UCSD-AML1 (cell line): ENCODE data around the gene COL24A1.
"Not testable (repeated sequence)": the region's sequence is repeated elsewhere in the genome, so short reads cannot be mapped to it uniquely, and the experiment has no call there.

Experiments
- DNase-seq: peaks from one replicate; lab custom pipeline; 2025; ENCODE audit not compliant: unreplicated experiment; lab: John Stamatoyannopoulos, UW

COL24A1 gene

DNA sequence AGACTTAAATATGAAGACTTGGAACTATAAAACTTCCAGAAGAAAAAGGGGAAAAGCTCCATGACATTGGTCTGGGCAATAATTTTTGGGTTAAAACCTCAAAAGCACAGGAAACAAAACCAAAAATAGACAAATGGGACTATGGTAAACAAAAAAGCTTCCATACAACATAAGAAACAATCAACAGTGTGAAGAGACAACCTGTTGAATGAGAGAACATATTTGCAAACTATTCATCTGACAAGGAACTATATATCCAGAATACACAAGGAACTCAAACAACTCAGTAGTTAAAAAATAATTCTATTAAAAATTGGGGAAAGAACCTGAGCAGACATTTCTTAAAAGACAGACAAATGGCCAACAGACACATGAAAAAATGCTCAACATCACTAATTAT lies 255.7 kb downstream of the COL24A1 start:
- no peak for DNase-seq

DNA sequence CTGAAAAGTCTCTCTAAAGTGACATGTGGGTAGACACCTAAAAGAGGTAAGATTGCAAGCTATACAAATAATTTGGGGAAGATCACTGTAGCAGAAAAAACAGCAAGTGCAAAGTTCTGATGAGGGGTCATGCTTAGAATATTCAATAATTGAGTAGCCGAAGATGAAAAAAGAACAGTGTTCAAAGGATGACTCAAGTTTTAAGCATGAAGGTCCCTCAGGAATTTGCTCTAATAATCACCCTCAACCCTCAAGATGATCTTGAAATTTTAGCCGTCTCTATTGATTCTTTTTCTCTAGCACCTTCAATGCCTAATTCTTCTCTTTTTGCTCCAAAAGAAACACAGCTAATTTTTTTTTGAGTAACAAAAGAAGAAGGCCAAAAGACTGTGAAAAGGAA lies 257.7 kb downstream of the COL24A1 start:
- DNase-seq, result no peak

DNA sequence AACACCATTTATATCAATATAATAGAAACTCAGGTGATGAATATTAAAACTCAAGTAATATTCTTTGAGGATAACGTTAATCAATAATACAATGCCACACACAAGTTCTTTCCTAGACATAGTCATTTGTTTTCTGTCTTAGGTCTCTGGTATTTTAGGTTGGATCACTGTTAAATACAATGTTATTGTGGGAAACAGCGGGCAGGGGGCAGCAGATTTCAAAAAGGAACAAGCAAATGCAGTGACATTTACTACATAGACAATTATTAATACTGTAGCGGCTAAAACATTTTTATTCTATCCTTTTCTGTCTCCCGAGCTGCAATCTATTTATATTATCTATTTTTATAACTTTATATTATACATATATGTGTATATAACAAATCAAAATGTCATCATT lies 261.9 kb downstream of the COL24A1 start:
- DNase-seq, result peak; percentile 20

DNA sequence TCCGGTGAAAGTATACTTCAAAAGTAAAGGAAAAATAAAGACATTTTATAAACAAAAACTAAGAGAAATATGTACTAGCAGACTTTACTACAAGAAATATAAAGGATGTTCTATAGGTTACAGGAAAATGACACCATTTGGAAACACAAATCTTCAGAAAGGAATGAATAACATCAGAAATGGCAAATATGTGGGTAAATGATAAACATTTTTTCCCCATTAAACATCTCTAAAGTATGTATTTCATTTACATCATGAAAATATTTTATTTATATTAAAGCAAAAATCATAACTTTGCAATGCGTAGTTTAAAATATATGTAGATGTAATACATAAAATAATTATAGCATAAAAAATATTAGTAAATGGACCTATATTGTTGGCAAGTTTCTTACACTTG lies 264.2 kb downstream of the COL24A1 start:
- DNase-seq, result no peak

DNA sequence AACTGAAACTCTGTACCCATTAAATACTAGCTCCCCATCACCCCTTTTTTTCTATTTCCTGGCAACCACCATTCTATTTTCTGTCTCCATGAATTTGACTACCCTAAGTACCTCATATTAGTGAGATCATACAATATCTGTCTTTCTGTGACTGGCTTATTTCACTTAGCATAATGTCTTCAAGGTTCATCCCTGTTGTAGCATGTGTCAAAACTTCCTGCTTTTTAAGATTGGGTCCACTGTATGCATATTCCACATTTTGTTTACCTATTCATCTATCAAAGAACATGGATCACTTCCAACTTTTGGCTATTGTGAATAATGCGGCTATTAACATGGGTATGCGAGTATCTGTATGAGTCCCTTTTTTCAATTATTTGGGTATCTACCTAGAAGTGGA lies 266.7 kb downstream of the COL24A1 start:
- no peak for DNase-seq

DNA sequence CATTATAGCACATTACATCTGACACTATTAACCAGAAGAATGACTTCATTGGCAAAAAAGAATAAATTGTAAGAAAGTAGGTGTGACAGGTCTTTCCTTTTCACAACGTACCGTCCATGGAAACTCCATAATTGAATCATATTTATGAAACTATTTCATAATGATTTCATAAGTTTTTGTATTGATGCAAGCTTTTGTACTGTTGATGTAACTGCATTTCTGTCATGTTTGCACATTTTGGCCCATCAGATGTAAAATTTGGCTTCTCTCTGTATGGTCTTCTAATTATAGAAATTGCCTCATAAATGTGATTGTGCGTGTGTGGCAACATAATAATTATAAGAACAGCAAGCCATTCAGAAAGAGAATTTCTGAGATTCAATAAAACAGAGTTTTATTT lies 267.7 kb downstream of the COL24A1 start:
- no peak for DNase-seq

DNA sequence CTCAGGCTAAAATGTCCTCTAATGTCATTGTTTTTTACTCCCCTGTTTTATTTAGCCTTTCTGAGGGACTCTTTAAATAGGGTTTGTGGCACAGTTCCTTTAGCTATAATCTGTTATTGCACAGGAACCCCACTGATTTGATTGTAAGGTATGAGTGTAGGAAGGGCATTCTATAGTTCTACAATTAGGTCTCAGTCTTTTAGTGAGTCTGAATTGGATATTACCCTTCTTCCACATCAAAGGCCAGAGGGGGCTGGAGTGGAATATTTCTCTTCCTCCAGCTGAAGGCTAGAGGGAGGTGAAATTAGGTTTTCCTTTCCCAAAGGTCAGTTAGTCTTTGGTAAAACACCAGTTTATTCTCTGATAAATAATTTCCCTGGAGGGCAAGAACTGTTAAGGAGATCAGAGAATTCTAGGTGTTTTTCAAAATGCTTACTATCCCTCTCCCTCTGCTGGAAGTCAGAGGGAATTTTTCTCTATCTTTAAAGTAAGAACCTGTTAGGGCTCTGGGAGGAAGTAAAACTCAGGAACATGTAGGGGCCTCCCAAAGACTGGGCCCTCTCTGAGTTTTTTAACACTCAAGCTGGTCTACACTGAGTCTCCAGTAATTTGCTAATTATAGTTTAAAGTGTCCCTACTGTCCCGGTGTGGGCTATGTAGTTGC lies 272.1 kb downstream of the COL24A1 start:
- DNase-seq, result no peak

DNA sequence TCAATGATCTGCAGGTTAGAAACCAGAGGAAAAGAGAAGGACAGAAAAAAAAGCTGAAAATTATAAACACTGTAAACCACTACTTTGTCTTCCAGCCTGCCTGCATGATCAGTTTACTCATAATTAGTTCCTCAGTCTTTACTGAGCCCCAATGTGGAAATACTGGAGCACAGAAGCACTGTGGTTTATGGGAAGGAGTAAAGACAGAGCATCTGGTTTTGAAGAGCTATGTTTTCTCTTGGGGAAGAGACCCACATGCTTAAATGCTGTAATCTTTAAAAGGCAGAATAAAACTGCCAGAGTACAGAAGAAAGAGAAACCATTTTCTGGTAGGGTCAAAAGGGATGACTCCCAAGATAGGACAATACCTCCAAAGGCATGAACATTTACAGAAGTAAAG lies 289.4 kb downstream of the COL24A1 start:
- DNase-seq, result no peak

DNA sequence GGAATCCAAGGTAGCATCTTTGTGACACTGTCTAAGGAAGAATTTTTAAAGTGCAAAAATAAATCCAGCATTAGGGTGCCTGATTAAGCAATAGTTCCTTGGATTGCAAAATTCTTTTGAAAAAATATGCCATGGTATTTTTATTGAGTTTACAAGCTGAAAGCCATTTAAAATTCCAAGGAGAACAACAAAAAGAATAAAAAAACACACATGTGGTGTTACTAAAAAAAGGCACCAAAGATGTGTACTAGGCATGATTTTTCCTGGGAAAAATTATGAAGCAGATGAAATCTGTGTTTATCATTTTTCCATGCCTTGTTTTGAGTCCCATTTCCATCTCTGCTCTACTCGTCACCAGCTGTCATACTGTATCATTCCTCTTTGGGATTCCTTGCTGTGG lies 291.4 kb downstream of the COL24A1 start:
- no peak for DNase-seq

DNA sequence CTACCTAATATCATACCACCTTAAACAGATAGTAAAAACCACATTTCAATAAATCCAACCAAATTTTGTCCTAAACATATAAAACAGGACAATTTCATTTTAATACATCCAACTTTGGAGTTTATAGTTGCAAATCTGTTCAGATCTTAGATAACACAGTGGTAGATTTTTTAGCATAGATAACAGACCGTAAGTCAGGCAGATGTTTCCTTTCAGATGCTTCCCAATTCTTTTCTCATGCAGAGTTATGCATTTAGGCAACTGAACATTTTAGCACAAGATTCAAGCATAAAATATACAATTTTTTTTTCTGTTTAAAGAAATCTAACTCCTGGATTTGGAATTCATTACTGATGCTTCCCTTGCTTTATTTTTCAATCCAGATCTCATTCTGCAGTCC lies 291.8 kb downstream of the COL24A1 start:
- DNase-seq, result no peak

DNA sequence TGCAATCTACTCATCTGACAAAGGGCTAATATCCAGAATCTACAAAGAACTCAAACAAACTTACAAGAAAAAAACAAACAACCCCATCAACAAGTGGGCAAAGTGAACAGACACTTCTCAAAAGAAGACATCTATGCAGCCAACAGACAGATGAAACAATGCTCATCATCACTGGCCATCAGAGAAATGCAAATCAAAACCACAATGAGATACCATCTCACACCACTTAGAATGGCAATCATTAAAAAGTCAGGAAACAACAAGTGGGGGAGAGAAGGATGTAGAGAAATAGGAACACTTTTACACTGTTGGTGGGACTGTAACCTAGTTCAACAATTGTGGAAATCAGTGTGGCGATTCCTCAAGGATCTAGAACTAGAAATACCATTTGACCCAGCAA lies 292.9 kb downstream of the COL24A1 start:
- not testable (repeated sequence) for DNase-seq

DNA sequence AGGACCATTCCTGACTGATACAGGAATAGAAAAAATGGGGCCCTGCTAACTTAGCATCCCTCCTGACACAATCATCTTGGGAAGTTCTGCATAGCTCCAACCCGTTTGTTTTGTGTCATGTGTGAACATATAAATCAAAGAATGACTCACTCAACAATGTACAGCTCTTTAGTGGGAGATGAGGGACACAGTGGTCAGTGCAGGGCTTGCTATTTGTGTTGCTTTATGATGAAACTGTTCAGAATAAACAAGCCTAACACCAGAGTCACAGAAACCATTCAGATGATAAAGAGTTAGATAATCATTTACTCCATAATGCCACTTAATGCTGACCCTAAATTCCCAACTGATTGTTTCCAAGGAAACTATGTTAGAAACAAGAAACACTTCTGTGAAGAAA lies 294.1 kb downstream of the COL24A1 start:
- DNase-seq, result no peak

DNA sequence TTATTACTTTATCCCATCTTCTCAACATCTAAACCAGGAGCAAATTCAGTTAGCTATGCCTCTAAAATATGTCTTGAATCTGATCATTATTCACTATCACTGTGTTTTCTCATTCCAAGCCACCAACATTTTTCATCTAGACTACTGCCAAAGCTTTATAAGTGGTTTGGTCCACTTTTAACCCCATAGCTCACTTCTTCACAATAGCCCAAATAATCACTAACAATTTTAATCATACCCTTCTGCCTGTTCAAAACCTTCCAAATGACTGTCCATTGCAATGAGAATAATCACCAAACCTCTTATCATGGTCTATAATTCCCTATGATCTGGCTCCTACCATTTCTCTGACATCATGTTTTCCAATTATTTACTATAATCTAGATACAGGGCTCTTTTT lies 298.6 kb downstream of the COL24A1 start:
- DNase-seq, result no peak

DNA sequence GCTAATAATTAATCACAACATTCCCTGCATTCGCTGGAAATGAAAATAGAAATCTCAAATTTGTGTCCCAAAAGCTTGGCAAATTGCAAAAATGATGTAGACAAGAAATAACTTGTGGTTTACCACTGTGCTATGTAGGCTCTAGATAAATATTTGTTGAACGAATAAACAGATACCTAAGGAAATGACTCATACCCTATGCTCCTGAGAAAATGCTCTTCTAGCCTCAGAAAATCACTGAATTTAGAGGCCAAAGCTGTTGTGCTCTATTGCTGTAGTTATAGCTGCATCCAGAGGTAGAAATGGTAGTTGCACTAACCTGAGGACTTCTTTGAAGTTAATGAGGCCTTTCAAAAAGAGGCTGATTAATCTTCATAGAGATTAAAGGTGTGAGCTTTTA lies 306.3 kb downstream of the COL24A1 start:
- no peak for DNase-seq

DNA sequence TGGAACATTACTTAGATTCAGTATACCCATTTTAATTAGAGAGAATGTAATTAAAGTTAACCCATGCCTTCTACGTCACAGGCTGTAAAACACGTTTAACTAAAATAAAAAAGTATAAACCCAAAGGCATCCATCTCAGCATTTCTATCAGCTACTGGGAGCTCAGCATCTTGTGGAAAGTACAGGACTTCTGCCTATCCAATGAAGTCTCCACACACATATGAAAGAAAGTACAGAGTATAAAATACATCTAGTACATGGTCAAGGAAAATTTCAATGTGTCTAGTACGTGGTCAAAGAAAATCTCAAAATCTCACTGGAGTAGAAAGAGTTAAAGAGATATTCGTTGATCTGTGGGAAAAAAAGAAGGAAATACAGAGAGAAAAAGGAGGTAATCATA lies 306.9 kb downstream of the COL24A1 start:
- no peak for DNase-seq

DNA sequence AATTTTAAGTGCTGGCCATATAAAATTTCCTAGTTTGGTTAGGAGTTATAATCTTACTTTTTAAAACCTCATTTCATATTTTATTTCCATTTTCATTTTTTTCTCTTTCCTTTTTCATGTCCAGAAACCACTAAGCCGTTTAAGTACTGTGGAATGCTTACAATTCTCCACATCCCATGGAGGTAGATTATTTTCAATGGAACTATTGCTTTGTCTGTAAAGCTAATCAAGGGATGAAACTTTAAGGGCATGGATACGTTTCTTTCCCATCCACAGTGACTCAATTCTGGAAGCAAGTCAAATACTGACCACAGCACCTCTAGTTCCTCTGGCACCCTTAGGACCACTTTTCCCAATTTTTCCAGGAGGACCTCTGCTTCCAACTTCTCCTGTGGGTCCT lies 309.2 kb downstream of the COL24A1 start:
- no peak for DNase-seq

DNA sequence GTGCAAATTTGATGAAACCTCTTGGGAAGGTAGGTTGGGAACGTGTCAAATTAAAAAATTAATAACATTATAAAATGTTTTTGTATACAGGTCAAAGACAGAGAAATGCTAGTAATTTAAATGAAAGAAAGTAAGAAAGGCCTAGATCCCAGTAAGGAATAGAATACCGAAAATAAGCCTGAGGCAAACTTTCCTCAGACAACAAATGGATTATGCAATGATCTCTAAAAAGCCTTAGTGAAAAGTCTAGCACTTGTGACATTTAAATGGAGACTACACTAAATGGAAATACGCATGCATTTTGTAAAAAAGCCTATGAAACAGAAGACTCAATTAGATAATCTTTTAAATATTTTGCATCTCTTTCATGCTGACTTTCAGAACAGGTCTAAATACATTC lies 309.9 kb downstream of the COL24A1 start:
- no peak for DNase-seq

DNA sequence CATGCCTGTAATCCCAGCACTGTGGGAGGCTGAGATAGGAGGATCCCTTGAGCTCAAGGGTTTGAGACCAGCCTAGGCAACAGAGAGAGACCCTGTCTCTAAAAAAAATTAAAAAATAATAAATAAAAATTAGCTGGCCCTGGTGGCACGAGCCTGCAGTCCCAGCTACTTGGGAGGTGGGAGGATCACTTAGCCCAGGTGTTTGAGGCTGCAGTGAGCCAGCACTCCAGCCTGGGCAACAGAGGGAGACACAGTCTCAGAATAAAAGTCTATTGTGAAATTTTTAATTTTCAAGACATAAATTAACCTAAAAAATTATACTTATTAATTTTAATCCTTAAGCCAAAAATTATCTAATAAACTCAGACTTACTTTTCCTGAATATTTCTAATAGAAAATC lies 317.1 kb downstream of the COL24A1 start:
- DNase-seq, result no peak

DNA sequence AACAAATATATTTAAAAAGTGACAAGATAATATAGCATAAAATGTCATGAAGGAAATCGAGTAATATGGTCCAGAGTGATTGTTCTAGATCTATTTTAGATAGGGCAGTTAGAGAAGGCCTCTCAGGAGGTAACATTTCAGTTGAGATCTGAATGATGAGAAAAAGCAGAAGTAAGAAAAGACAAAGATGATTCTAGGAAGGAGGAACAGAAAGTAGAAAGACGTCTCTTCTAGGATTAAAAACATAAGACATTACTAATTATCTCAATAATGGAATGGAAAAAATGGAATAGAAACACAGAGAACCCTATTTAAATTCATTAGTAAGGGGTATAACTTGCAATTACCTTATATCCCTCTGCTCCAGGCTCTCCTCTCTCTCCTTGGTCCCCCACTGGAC lies 318.3 kb downstream of the COL24A1 start:
- no peak for DNase-seq

DNA sequence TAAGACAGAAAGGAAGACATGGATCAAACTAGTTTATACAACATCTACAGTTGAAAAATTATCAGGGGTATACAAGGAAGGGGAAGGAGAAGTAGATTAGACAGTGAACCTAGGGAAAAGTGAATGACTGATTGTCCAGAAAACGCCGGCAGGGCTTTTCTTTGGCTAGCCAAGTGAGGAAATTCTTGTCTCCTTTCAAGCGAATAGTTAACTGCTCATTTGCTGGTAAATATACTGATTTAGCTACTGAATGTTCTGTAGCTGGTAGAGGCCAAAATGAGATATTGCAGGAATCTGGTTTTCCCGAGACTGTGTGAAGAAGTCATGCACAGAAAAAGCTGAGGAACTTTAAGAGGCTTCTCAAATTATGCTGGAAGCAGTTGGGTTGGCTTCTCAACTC lies 319.8 kb downstream of the COL24A1 start:
- no peak for DNase-seq

DNA sequence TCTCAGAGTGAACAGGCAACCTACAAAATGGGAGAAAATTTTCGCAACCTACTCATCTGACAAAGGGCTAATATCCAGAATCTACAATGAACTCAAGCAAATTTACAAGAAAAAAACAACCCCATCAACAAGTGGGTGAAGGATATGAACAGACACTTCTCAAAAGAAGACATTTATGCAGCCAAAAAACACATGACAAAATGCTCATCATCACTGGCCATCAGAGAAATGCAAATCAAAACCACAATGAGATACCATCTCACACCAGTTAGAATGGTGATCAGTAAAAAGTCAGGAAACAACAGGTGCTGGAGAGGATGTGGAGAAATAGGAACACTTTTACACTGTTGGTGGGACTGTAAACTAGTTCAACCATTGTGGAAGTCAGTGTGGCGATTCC lies 323.4 kb downstream of the COL24A1 start:
- DNase-seq, result not testable (repeated sequence)

DNA sequence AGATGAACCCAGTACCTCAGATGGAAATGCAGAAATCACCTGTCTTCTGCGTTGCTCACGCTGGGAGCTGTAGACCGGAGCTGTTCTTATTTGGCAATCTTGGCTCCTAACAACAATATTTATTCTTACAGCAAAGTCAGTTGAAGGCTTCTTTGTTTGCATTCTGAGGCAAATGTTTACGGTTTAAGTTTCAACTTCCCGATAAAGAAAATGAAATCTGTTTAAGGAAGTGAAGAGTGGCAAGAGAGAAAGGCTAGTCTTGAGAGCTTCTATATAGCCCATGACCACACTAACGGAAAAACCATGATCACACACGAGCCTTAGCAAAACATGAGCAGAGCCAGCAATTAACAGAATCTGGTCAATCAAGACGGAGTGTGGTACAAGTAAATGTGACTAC lies 325.7 kb downstream of the COL24A1 start:
- no peak for DNase-seq

DNA sequence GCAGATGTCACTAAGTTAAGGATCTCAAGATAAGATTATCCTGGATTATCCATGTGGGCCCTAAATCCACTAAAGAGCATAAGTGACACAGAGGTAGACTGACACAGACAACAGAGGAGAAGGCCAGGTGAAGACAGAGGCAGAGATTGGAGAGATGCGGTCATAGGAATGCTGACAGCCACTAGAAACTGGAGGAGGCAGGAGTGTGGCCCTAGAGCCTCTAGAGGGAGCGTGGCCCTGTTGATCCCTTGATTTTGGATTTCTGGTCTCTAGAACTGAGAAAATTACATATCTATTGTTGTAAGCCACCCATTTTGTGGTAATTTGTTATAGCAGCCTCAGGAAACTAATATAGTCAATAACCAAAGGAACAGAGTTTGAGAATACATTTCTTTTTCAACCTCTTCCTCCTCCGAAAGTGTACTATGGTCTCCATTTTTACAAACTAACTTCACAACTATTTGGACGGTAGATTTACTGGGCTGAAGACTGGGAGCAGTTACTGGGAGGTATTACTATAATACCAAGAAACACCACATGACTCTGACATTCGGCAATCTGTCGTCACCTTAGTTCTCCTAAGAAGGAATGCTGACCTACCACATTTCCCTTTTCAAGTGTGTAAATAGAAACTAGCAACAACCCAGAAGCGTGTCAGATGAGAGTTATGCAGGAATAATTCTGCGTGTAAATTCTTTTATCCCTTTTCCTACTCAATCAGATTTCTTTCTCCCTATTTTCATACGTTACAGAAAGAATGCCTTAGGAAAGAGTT lies 332.3 kb downstream of the COL24A1 start:
- DNase-seq, result no peak
